OCI-LY7 (cell line): ENCODE data around the gene PCGF5. TPM values are rescaled to one million over a fixed set of nuclear protein-coding genes. Genes with fewer than 3 reads are reported as not detected.
"Not testable (repeated sequence)": the region's sequence is repeated elsewhere in the genome, so short reads cannot be mapped to it uniquely, and the experiment has no call there.

Source experiments
- BruUV-seq: library from RNA; stranded (reverse); fragments of 400-500 nt; replicated peaks from 2 replicates; lab custom pipeline; 2021; lab: Mats Ljungman, UMichigan
- CTCF ChIA-PET: fragments of 300-600 bp; sonication (Branson Sonifier 250); formaldehyde crosslinking; loops from one replicate; lab custom pipeline; 2022; ENCODE audit warnings: antibody characterized with exemption; ENCODE audit not compliant: unreplicated experiment; lab: Charles Lee
- POLR2A ChIA-PET: fragments of 300-600 bp; sonication (Branson Sonifier 250); formaldehyde crosslinking; loops from one replicate; lab custom pipeline; 2022; ENCODE audit warnings: antibody characterized with exemption; lab: Charles Lee
- DNase-seq: peaks from one replicate; pipeline ENCODE4 v3.0.0-alpha.2; 2015; ENCODE audit warnings: low spot score
- H2AFZ ChIP-seq: fragments of 200-600 bp; sonication (generic), shearing (Covaris generic); 2 replicates; pipeline ENCODE4 v1.6.1; 2014; ENCODE audit warnings: mild to moderate bottlenecking, antibody characterized with exemption, low read length, moderate library complexity
- H3K27ac ChIP-seq: fragments of 200-600 bp; sonication (generic); 2 replicates; pipeline ENCODE4 v1.5.1; 2014; ENCODE audit warnings: mixed run types, low read depth, mild to moderate bottlenecking, moderate library complexity, low read length, inconsistent platforms; ENCODE audit not compliant: poor library complexity, severe bottlenecking
- H3K36me3 ChIP-seq: fragments of 200-600 bp; sonication (generic); 2 replicates; pipeline ENCODE4 v1.6.1; 2014; ENCODE audit warnings: mild to moderate bottlenecking, antibody characterized with exemption, low read length, moderate library complexity, mixed read lengths; ENCODE audit not compliant: insufficient read depth
- H3K4me1 ChIP-seq: fragments of 200-600 bp; sonication (generic); 2 replicates; pipeline ENCODE4 v1.5.1; 2014; ENCODE audit warnings: mild to moderate bottlenecking, low read length; ENCODE audit not compliant: insufficient read depth, poor library complexity, severe bottlenecking
- H3K4me2 ChIP-seq: fragments of 200-600 bp; sonication (generic); 2 replicates; pipeline ENCODE4 v1.6.1; 2014; ENCODE audit warnings: mild to moderate bottlenecking, low read length
- H3K4me3 ChIP-seq: fragments of 200-600 bp; sonication (generic); 2 replicates; pipeline ENCODE4 v1.5.1; 2014; ENCODE audit warnings: mild to moderate bottlenecking, low read depth, low read length; ENCODE audit not compliant: poor library complexity, severe bottlenecking
- H3K79me2 ChIP-seq: fragments of 200-600 bp; sonication (generic); 2 replicates; pipeline ENCODE4 v1.6.1; 2016; ENCODE audit warnings: low read depth, mild to moderate bottlenecking, low read length, moderate library complexity, mixed read lengths; ENCODE audit not compliant: insufficient read depth
- H3K9me2 ChIP-seq: fragments of 200-600 bp; sonication (generic); 2 replicates; pipeline ENCODE4 v1.6.1; 2016; ENCODE audit warnings: mild to moderate bottlenecking, low read length, mixed read lengths; ENCODE audit not compliant: insufficient read depth
- H3K9me3 ChIP-seq: fragments of 200-600 bp; sonication (generic); 2 replicates; pipeline ENCODE4 v1.6.1; 2014; ENCODE audit warnings: mild to moderate bottlenecking, mixed run types, low read length, mixed read lengths
- H4K20me1 ChIP-seq: fragments of 200-600 bp; sonication (generic); 2 replicates; pipeline ENCODE4 v1.6.1; 2014; ENCODE audit warnings: mild to moderate bottlenecking, antibody characterized with exemption, low read length, moderate library complexity, mixed read lengths; ENCODE audit not compliant: insufficient read depth
- EZH2phosphoT487 ChIP-seq: fragments of 200-600 bp; sonication (generic); IDR thresholded peaks from 2 replicates; pipeline ENCODE4 v1.6.1; 2018; ENCODE audit warnings: low read depth, borderline replicate concordance, mild to moderate bottlenecking, mixed run types, antibody characterized with exemption, low read length, moderate library complexity, mixed read lengths
- intact Hi-C: fragments of 100-400 bp; cut with micrococcal nuclease; formaldehyde crosslinking; loops from one replicate; pipeline ENCODE4 v1.10.0; 2022; ENCODE audit not compliant: unreplicated experiment
- total RNA-seq, 2 experiments: library from RNA; depleted of rRNA in 1 of 2; stranded (reverse); fragments of >200 nt in 1 of 2; shearing (Covaris generic) in 1 of 2; gene quantifications; 2 replicates each; pipeline ENCODE4 v1.2.3, GENCODE V29; 2014 to 2022
- TF ChIP-seq, protein P1 (sequence below): fragments of 200-600 bp; sonication (generic); conservative IDR thresholded peaks from 2 replicates; pipeline ENCODE4 v1.5.1; 2014; ENCODE audit warnings: mild to moderate bottlenecking, antibody characterized with exemption, low read length, moderate library complexity, mixed read lengths

Gene PCGF5
- total RNA-seq, 2 experiments from 2014 or later: 25.1 to 40.9 TPM

- ChIA-PET CTCF (no interaction called here), POLR2A (interaction anchor here (1.2 kb wide), 1 partner anchor 9 kb away, joined by 3 read pairs; no protein-coding TSS in a partner anchor)
- no TSS peak for BruUV-seq
- H2AFZ ChIP-seq: no peak overlapping the region
- no peaks in the 10 kb centered on the region for H3K4me1 ChIP-seq
- no peak overlapping the region for H3K4me2 ChIP-seq
- H3K36me3 ChIP-seq: no peaks in the 10 kb centered on the region
- no peak for DNase-seq
- H3K9me3 ChIP-seq: no peaks in the 10 kb centered on the region
- intact Hi-C loops: no loop called here
- TF ChIP-seq, protein P1, sequence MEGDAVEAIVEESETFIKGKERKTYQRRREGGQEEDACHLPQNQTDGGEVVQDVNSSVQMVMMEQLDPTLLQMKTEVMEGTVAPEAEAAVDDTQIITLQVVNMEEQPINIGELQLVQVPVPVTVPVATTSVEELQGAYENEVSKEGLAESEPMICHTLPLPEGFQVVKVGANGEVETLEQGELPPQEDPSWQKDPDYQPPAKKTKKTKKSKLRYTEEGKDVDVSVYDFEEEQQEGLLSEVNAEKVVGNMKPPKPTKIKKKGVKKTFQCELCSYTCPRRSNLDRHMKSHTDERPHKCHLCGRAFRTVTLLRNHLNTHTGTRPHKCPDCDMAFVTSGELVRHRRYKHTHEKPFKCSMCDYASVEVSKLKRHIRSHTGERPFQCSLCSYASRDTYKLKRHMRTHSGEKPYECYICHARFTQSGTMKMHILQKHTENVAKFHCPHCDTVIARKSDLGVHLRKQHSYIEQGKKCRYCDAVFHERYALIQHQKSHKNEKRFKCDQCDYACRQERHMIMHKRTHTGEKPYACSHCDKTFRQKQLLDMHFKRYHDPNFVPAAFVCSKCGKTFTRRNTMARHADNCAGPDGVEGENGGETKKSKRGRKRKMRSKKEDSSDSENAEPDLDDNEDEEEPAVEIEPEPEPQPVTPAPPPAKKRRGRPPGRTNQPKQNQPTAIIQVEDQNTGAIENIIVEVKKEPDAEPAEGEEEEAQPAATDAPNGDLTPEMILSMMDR: no peak
- no peak for TF ChIP-seq EZH2phosphoT487
- no peaks in the 10 kb centered on the region for H4K20me1 ChIP-seq
- no peak overlapping the region for H3K4me3 ChIP-seq
- H3K79me2 ChIP-seq: no peaks in the 10 kb centered on the region
- H3K27ac ChIP-seq: no peak overlapping the region
- H3K9me2 ChIP-seq: no peaks in the 10 kb centered on the region
These were observed 97.1 kb downstream of the PCGF5 start for GRCh38 chr10:91317541-91317940.

GRCh38 chr10:91319336-91319735, 98.9 kb downstream of the PCGF5 start:
- intact Hi-C loops: no loop called here
- TF ChIP-seq, protein P1: no peak
- no peak for TF ChIP-seq EZH2phosphoT487
- Histone ChIP-seq H3K9me3 (no peaks in the 10 kb centered on the region), H3K4me1 (no peaks in the 10 kb centered on the region), H3K79me2 (no peaks in the 10 kb centered on the region), H3K36me3 (no peaks in the 10 kb centered on the region), H2AFZ (no peak overlapping the region), H3K4me3 (no peak overlapping the region), H4K20me1 (no peaks in the 10 kb centered on the region), H3K4me2 (no peak overlapping the region), H3K27ac (no peak overlapping the region), H3K9me2 (no peaks in the 10 kb centered on the region)
- no TSS peak for BruUV-seq
- no peak for DNase-seq
- ChIA-PET CTCF (no interaction called here), POLR2A (interaction anchor here (1.4 kb wide), 1 partner anchor 11 kb away, joined by 3 read pairs; no protein-coding TSS in a partner anchor)

GRCh38 chr10:91323293-91323905, 102.9 kb downstream of the PCGF5 start:
- H3K27ac ChIP-seq, H2AFZ ChIP-seq, H3K4me2 ChIP-seq, H3K4me3 ChIP-seq, H3K36me3 ChIP-seq, POLR2A ChIA-PET, DNase-seq, intact Hi-C loops, BruUV-seq, H3K4me1 ChIP-seq, H3K9me2 ChIP-seq, H4K20me1 ChIP-seq, H3K79me2 ChIP-seq, CTCF ChIA-PET, H3K9me3 ChIP-seq: not testable (repeated sequence)
